ENCODE results near the gene ATCAY.

- TF ChIP-seq CTCF (IDR thresholded peaks at IDR 0.05) (no peak), POLR2A (IDR thresholded peaks at IDR 0.05) (no peak)
Observed at GRCh38 chr19:3931041-3931440, 50.6 kb downstream of the ATCAY start.

Measured in esophagus squamous epithelium (tissue), 4 donors.